ENCODE results near the gene P2RX4.
"Not testable (repeated sequence)": the region's sequence is repeated elsewhere in the genome, so short reads cannot be mapped to it uniquely, and the experiment has no call there.

The P2RX4 gene

GRCh38 chr12:121202407-121203355 lies 7.2 kb upstream of the P2RX4 start:
- Histone ChIP-seq H3K9ac (ENCODE audit: low read length) (no peak overlapping the region), H3K27me3 (replicated peaks; ENCODE audit: insufficient read depth, low read length) (no peaks in the 10 kb centered on the region), H3K4me1 (ENCODE audit: low read length) (no peaks in the 10 kb centered on the region), H3K9me2 (replicated peaks; ENCODE audit: insufficient read depth, low read length) (no peaks in the 10 kb centered on the region), H3K4me2 (ENCODE audit: low read depth, low read length) (no peak overlapping the region), H3K9me3 (replicated peaks; ENCODE audit: insufficient read depth, low read length) (no peaks in the 10 kb centered on the region), H4K20me1 (ENCODE audit: insufficient read depth, low read length) (no peaks in the 10 kb centered on the region), H3K27ac (ENCODE audit: low read length) (no peak overlapping the region), H3F3A (ENCODE audit: insufficient read depth, low read length) (no peaks in the 10 kb centered on the region), H2AFZ (ENCODE audit: low read length) (no peak overlapping the region), H3K79me2 (ENCODE audit: low read length) (no peaks in the 10 kb centered on the region), H3K4me3 (ENCODE audit: low read length) (no peak overlapping the region), H3K36me3 (replicated peaks; ENCODE audit: insufficient read depth, low read length) (no peaks in the 10 kb centered on the region)
- DNase-seq = no peak
- TF ChIP-seq, protein P1, sequence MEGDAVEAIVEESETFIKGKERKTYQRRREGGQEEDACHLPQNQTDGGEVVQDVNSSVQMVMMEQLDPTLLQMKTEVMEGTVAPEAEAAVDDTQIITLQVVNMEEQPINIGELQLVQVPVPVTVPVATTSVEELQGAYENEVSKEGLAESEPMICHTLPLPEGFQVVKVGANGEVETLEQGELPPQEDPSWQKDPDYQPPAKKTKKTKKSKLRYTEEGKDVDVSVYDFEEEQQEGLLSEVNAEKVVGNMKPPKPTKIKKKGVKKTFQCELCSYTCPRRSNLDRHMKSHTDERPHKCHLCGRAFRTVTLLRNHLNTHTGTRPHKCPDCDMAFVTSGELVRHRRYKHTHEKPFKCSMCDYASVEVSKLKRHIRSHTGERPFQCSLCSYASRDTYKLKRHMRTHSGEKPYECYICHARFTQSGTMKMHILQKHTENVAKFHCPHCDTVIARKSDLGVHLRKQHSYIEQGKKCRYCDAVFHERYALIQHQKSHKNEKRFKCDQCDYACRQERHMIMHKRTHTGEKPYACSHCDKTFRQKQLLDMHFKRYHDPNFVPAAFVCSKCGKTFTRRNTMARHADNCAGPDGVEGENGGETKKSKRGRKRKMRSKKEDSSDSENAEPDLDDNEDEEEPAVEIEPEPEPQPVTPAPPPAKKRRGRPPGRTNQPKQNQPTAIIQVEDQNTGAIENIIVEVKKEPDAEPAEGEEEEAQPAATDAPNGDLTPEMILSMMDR (IDR thresholded peaks at IDR 0.05; ENCODE audit: low read length) = no peak
- TF ChIP-seq EZH2phosphoT487 (IDR thresholded peaks at IDR 0.05; ENCODE audit: low read length) (no peak), EZH2 (optimal IDR thresholded peaks at IDR 0.05; ENCODE audit: low read depth, low read length) (no peak)

GRCh38 chr12:121203482-121203881 lies 6.4 kb upstream of the P2RX4 start:
- TF ChIP-seq EZH2 (optimal IDR thresholded peaks at IDR 0.05; ENCODE audit: low read depth, low read length) = no peak
- TF ChIP-seq EZH2phosphoT487 (IDR thresholded peaks at IDR 0.05; ENCODE audit: low read length) = no peak
- TF ChIP-seq, protein P1 (IDR thresholded peaks at IDR 0.05; ENCODE audit: low read length) = no peak
- no peak overlapping the region for H3K9ac ChIP-seq (ENCODE audit: low read length)
- H3K79me2 ChIP-seq (ENCODE audit: low read length) = no peaks in the 10 kb centered on the region

DNA sequence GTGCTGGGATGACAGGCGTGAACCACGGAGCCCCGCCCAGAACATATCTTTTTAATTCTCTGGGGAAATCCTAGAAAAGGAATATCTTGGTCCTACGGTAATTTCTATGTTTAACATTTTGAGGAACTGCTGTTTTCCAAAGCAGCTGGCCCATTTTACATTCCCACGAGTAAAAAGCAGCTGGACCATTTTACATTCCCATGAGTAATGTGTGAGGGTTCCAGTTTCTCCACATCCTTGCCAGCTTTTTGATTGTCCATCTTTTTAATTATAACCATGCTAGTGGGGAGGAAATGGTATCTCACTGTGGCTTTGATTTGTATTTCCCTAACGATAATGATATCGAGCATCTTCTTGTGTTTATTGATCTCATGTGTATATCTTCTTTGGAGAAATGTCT lies 4.4 kb upstream of the P2RX4 start:
- Histone ChIP-seq H3K4me1 (ENCODE audit: low read length) (no peaks in the 10 kb centered on the region), H3K9me2 (replicated peaks; ENCODE audit: insufficient read depth, low read length) (no peaks in the 10 kb centered on the region), H3K4me2 (ENCODE audit: low read depth, low read length) (no peak overlapping the region), H4K20me1 (ENCODE audit: insufficient read depth, low read length) (no peaks in the 10 kb centered on the region), H3K4me3 (ENCODE audit: low read length) (no peak overlapping the region), H3F3A (ENCODE audit: insufficient read depth, low read length) (no peaks in the 10 kb centered on the region), H3K36me3 (replicated peaks; ENCODE audit: insufficient read depth, low read length) (no peaks in the 10 kb centered on the region), H2AFZ (ENCODE audit: low read length) (no peak overlapping the region), H3K27ac (ENCODE audit: low read length) (no peak overlapping the region), H3K9me3 (replicated peaks; ENCODE audit: insufficient read depth, low read length) (no peaks in the 10 kb centered on the region), H3K27me3 (replicated peaks; ENCODE audit: insufficient read depth, low read length) (no peaks in the 10 kb centered on the region), H3K9ac (ENCODE audit: low read length) (no peak overlapping the region), H3K79me2 (ENCODE audit: low read length) (peaks cover 3% of the 10 kb centered on the region; the same call in 1 of the 2 replicates)
- TF ChIP-seq EZH2phosphoT487 (IDR thresholded peaks at IDR 0.05; ENCODE audit: low read length) (no peak), EZH2 (optimal IDR thresholded peaks at IDR 0.05; ENCODE audit: low read depth, low read length) (no peak)
- TF ChIP-seq, protein P1 (IDR thresholded peaks at IDR 0.05; ENCODE audit: low read length) = no peak
- no peak for DNase-seq

More at GRCh38 chr12:121203482-121203881, 6.4 kb upstream of the P2RX4 start:
- no peaks in the 10 kb centered on the region for H3K9me3 ChIP-seq (replicated peaks; ENCODE audit: insufficient read depth, low read length)
- H3F3A ChIP-seq (ENCODE audit: insufficient read depth, low read length) = no peaks in the 10 kb centered on the region
- H3K27ac ChIP-seq (ENCODE audit: low read length) = no peak overlapping the region
- H4K20me1 ChIP-seq (ENCODE audit: insufficient read depth, low read length) = no peaks in the 10 kb centered on the region
- no peaks in the 10 kb centered on the region for H3K27me3 ChIP-seq (replicated peaks; ENCODE audit: insufficient read depth, low read length)
- H3K9me2 ChIP-seq (replicated peaks; ENCODE audit: insufficient read depth, low read length) = no peaks in the 10 kb centered on the region
- no peak overlapping the region for H2AFZ ChIP-seq (ENCODE audit: low read length)
- no peaks in the 10 kb centered on the region for H3K4me1 ChIP-seq (ENCODE audit: low read length)
- no peak overlapping the region for H3K4me2 ChIP-seq (ENCODE audit: low read depth, low read length)
- no peak overlapping the region for H3K4me3 ChIP-seq (ENCODE audit: low read length)
- DNase-seq = no peak
- no peaks in the 10 kb centered on the region for H3K36me3 ChIP-seq (replicated peaks; ENCODE audit: insufficient read depth, low read length)

- peaks cover 21% of the 10 kb centered on the region for H3K79me2 ChIP-seq (ENCODE audit: low read length)
- H2AFZ ChIP-seq (ENCODE audit: low read length); H3K27ac ChIP-seq (ENCODE audit: low read length); H3K36me3 ChIP-seq (replicated peaks; ENCODE audit: insufficient read depth, low read length); H3K9me3 ChIP-seq (replicated peaks; ENCODE audit: insufficient read depth, low read length); H3K27me3 ChIP-seq (replicated peaks; ENCODE audit: insufficient read depth, low read length); H4K20me1 ChIP-seq (ENCODE audit: insufficient read depth, low read length); H3K4me2 ChIP-seq (ENCODE audit: low read depth, low read length); H3F3A ChIP-seq (ENCODE audit: insufficient read depth, low read length); H3K4me1 ChIP-seq (ENCODE audit: low read length); H3K9ac ChIP-seq (ENCODE audit: low read length); H3K9me2 ChIP-seq (replicated peaks; ENCODE audit: insufficient read depth, low read length); DNase-seq; H3K4me3 ChIP-seq (ENCODE audit: low read length): not testable (repeated sequence)
Measured at GRCh38 chr12:121208571-121208970, 1.4 kb upstream of the P2RX4 start.
